ENCODE measurements around the gene EIF4E.

EIF4E gene

DNA sequence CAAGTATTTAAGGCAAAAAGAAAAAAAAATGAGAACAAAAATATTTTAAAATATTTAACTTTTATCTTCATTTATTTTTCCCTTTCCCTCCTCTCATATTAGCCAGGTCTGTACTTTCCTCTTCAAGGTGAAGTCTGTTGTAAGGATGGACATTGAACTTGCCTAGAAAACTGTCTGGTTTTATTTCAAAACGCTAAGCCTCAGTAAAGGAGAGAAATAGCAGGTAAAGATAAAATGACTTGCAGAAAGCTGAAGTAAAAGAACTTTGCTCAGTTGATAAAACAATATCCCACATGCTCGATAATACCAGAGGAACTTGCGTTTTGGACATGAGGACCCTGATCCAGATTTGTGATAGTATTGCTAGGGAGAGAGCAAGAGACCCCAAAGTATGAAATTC, 38.0 kb upstream of the EIF4E start:
- no peak overlapping the region for H3K4me3 ChIP-seq
- H3K4me1 ChIP-seq, result no peaks in the 10 kb centered on the region
- no peak for TF ChIP-seq CTCF (IDR thresholded peaks at IDR 0.05)
- no peaks in the 10 kb centered on the region for H3K9me3 ChIP-seq
- intact Hi-C loops (cut with DNase I; ENCODE audit: low total_unique reads), result no loop called here
- no peaks in the 10 kb centered on the region for H3K27me3 ChIP-seq
- no peak overlapping the region for H3K27ac ChIP-seq
- DNase-seq, result no peak
- no peaks in the 10 kb centered on the region for H3K36me3 ChIP-seq

DNA sequence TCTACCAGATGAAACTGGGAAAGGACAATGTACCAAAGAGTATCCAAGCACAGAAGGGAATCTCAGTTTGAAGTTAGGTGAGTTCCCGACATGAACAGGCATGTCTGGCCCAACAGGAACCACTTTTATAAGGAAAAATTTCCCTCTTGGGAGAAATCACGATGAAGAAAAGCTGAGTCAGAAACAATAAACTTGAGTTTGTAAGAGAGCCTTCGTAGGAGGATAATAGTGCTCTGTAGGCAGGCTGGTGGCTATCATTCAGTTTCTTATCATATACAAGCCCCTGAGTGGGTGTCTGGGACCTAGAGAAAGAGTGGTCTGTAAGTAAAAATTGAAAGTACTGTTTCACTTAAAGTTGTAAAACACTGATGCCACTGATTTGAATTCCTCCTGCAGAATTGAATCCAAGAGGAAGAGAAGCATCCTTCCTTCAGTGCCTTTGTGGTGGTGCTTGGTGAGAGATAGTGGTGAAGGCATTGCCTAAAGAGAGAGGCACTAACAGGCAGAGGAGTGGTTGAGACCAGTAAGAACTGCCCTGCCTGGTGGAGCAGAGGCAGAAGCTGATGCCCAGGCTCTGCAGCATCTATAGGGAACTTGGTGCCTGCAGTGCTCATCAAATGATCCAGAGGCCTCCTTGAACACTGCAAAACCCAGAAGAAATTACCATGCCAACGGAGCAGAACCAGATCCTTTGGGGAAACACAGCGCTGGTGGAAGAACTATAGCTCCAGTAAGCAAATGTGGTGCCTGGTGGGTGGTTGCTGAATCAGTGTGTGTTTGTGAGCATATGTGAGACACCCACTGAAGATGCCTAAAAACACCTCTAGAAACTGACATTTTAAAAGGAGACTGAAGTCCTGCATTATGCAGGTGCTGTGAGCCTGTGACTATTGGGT, 34.9 kb upstream of the EIF4E start:
- no peak overlapping the region for H3K4me3 ChIP-seq
- H3K27me3 ChIP-seq, result no peaks in the 10 kb centered on the region
- H3K36me3 ChIP-seq, result no peaks in the 10 kb centered on the region
- H3K9me3 ChIP-seq, result no peaks in the 10 kb centered on the region
- H3K4me1 ChIP-seq, result no peaks in the 10 kb centered on the region
- no peak for DNase-seq
- TF ChIP-seq CTCF (IDR thresholded peaks at IDR 0.05), result no peak
- no peak overlapping the region for H3K27ac ChIP-seq
- intact Hi-C loops (cut with DNase I; ENCODE audit: low total_unique reads), result no loop called here

- H3K4me3 ChIP-seq, result no peak overlapping the region
- no peak for TF ChIP-seq CTCF (IDR thresholded peaks at IDR 0.05)
- H3K9me3 ChIP-seq, result no peaks in the 10 kb centered on the region
- H3K36me3 ChIP-seq, result no peaks in the 10 kb centered on the region
- intact Hi-C loops (cut with DNase I; ENCODE audit: low total_unique reads), result no loop called here
- DNase-seq, result no peak
- no peaks in the 10 kb centered on the region for H3K27me3 ChIP-seq
- no peaks in the 10 kb centered on the region for H3K4me1 ChIP-seq
- H3K27ac ChIP-seq, result no peak overlapping the region
These were observed 32.8 kb upstream of the EIF4E start for GRCh38 chr4:98961770-98962169.

GRCh38 chr4:98959411-98959810, 30.5 kb upstream of the EIF4E start:
- Histone ChIP-seq H3K36me3 (no peaks in the 10 kb centered on the region), H3K9me3 (no peaks in the 10 kb centered on the region), H3K27ac (no peak overlapping the region), H3K4me1 (no peaks in the 10 kb centered on the region), H3K27me3 (no peaks in the 10 kb centered on the region), H3K4me3 (no peak overlapping the region)
- TF ChIP-seq CTCF (IDR thresholded peaks at IDR 0.05), result no peak
- intact Hi-C loops (cut with DNase I; ENCODE audit: low total_unique reads), result no loop called here
- DNase-seq, result no peak

DNA sequence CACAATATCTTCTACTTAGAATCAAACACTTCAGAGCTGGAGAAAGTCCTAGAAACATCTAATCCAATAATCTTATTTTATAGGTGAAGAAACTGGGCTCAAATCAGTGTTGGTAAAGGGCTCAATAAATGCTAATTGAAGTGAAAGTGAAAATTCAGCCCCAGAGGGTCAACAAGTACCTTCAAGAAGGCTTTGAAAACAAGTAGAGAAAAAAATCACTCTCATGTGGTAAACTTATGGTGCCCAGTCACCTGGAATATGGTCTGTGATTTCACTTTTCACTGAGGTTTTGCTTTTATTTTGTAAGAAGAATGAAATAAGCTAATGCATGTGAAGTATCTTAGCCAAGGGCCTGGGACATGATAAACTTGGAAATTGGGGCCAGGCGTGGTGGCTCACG, 29.1 kb upstream of the EIF4E start:
- TF ChIP-seq CTCF (IDR thresholded peaks at IDR 0.05), result no peak
- intact Hi-C loops (cut with DNase I; ENCODE audit: low total_unique reads), result no loop called here
- Histone ChIP-seq H3K9me3 (no peaks in the 10 kb centered on the region), H3K4me3 (no peak overlapping the region), H3K36me3 (no peaks in the 10 kb centered on the region), H3K4me1 (no peaks in the 10 kb centered on the region), H3K27ac (no peak overlapping the region), H3K27me3 (no peaks in the 10 kb centered on the region)
- no peak for DNase-seq

Measured in tibial artery (tissue), 4 donors.